Duodenal mucosa (tissue), 2 donors: ENCODE measurements around the gene PAGE1.
"Not testable (repeated sequence)": the region's sequence is repeated elsewhere in the genome, so short reads cannot be mapped to it uniquely, and the experiment has no call there.

Source experiments
- H3K27ac ChIP-seq: one replicate; pipeline ENCODE4 v1.7.0; 2013; ENCODE audit warnings: low read depth, low read length
- H3K27me3 ChIP-seq, 2 donors: one replicate each; pipeline ENCODE4 v1.7.0; 2013; ENCODE audit warnings: low read length in 2 of 2, control low read depth in 1 of 2; ENCODE audit not compliant: insufficient read depth in 2 of 2, control insufficient read depth in 1 of 2
- H3K36me3 ChIP-seq, 2 donors: one replicate each; pipeline ENCODE4 v1.7.0; 2013; ENCODE audit warnings: low read length in 2 of 2, control low read depth in 1 of 2; ENCODE audit not compliant: insufficient read depth in 2 of 2, control insufficient read depth in 1 of 2
- H3K4me1 ChIP-seq, 2 donors: one replicate each; pipeline ENCODE4 v1.7.0; 2013; ENCODE audit warnings: low read length in 2 of 2, control low read depth in 1 of 2; ENCODE audit not compliant: insufficient read depth in 2 of 2, control insufficient read depth in 1 of 2
- H3K4me3 ChIP-seq, 2 donors: one replicate each; pipeline ENCODE4 v1.7.0; 2013; ENCODE audit warnings: low read length in 2 of 2, low read depth in 1 of 2
- H3K9ac ChIP-seq, 2 donors: one replicate each; pipeline ENCODE4 v1.7.0; 2013; ENCODE audit warnings: low read length in 2 of 2, low read depth in 1 of 2
- H3K9me3 ChIP-seq, 2 donors: one replicate each; pipeline ENCODE4 v1.7.0; 2013; ENCODE audit warnings: low read length in 2 of 2, control low read depth in 1 of 2; ENCODE audit not compliant: control insufficient read depth in 1 of 2

Gene PAGE1, protein sequence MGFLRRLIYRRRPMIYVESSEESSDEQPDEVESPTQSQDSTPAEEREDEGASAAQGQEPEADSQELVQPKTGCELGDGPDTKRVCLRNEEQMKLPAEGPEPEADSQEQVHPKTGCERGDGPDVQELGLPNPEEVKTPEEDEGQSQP

GRCh38 chrX:49695276-49696180 is at the start of gene PAGE1:
Gene PAGE1, minus strand, starts transcription at chrX:49695984. Its CDS starts 1,214 bp downstream, at chrX:49694770.
- no peaks in the 10 kb centered on the region for H3K9me3 ChIP-seq
- no peaks in the 10 kb centered on the region for H3K36me3 ChIP-seq
- H3K4me1 ChIP-seq: no peaks in the 10 kb centered on the region
- H3K4me3 ChIP-seq: no peak within 1 kb of the TSS
- H3K9ac ChIP-seq: no peak within 1 kb of the TSS
- H3K27me3 ChIP-seq: no peaks in the 10 kb centered on the region
- no peak within 1 kb of the TSS for H3K27ac ChIP-seq

DNA sequence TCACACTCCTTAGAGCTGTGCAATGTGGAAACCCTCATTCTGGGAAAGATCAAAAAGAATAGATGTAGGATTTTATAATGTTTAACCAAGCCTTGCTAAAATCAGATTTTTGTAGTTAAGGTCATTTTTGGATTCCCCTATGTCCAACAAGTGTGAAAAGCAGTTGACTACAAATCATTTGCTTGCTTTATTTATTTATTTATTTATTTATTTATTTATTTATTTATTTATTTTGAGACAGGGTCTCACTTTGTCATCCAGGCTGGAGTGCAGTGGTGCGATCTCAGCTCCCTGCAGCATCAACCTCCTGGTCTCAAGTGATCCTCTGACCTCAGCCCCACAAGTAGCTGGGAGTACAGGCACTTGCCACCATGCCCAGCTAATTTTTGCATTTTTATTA is 45.7 kb upstream of the PAGE1 start:
- H3K27ac ChIP-seq, H3K36me3 ChIP-seq, H3K4me3 ChIP-seq, H3K4me1 ChIP-seq, H3K27me3 ChIP-seq, H3K9me3 ChIP-seq, H3K9ac ChIP-seq: not testable (repeated sequence)

DNA sequence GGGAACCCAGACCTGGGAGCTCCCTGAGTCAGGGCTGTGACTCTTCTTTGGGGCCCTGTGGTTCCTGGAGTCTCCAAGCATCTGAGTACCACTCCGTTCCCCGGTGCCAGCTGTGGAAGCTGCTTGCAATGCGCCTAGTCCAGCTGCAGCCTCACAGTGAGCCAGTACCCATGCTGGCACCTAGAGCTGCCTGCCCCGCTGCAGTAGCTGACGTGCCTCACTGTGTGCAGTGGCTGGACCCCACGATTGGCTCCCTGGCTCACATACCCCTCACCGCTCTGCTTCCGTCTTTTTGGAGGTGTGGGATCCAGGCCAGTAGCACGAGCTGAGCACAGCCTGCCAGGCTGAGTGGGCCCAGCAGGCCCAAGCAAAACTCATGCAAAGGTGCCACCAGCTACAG is 32.1 kb upstream of the PAGE1 start:
- Histone ChIP-seq H3K9ac (no peak overlapping the region), H3K27me3 (no peaks in the 10 kb centered on the region), H3K4me1 (no peaks in the 10 kb centered on the region), H3K27ac (no peak overlapping the region), H3K4me3 (no peak overlapping the region), H3K36me3 (no peaks in the 10 kb centered on the region), H3K9me3 (no peaks in the 10 kb centered on the region)

DNA sequence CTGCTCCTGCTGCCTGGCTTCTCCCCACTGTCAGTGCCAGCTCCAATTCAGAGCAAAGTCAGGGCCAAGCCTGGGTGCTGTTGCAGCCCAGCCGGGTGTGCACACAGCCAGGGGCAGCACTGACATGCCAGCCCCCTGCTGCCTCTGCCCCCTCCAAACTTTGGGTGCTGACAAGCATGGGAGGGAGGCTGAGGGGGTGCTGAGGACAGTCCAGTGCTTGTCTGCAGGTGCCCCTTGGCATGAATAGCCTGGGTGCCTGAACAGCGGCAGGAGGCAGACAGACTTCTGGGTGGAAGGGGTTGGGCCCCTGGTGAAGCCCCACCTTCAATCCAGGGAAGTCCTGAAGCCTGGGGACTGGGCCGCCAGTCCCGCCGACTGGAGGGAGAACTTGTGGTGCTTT is 31.2 kb upstream of the PAGE1 start:
- no peaks in the 10 kb centered on the region for H3K27me3 ChIP-seq
- H3K27ac ChIP-seq: no peak overlapping the region
- no peaks in the 10 kb centered on the region for H3K36me3 ChIP-seq
- H3K4me3 ChIP-seq: no peak overlapping the region
- no peaks in the 10 kb centered on the region for H3K9me3 ChIP-seq
- H3K9ac ChIP-seq: no peak overlapping the region
- H3K4me1 ChIP-seq: no peaks in the 10 kb centered on the region

GRCh38 chrX:49725923-49726904 is 30.4 kb upstream of the PAGE1 start:
- H3K4me1 ChIP-seq: no peaks in the 10 kb centered on the region
- H3K9me3 ChIP-seq: no peaks in the 10 kb centered on the region
- H3K27ac ChIP-seq: no peak overlapping the region
- no peak overlapping the region for H3K9ac ChIP-seq
- no peaks in the 10 kb centered on the region for H3K27me3 ChIP-seq
- H3K4me3 ChIP-seq: no peak overlapping the region
- no peaks in the 10 kb centered on the region for H3K36me3 ChIP-seq

- H3K4me3 ChIP-seq: no peak overlapping the region
- no peaks in the 10 kb centered on the region for H3K36me3 ChIP-seq
- no peaks in the 10 kb centered on the region for H3K9me3 ChIP-seq
- no peak overlapping the region for H3K27ac ChIP-seq
- H3K27me3 ChIP-seq: no peaks in the 10 kb centered on the region
- H3K4me1 ChIP-seq: no peaks in the 10 kb centered on the region
- no peak overlapping the region for H3K9ac ChIP-seq
Measured at GRCh38 chrX:49725401-49725800, 29.6 kb upstream of the PAGE1 start.

- not testable (repeated sequence) for H3K9me3 ChIP-seq, H3K9ac ChIP-seq, H3K4me1 ChIP-seq, H3K27me3 ChIP-seq, H3K4me3 ChIP-seq, H3K27ac ChIP-seq, H3K36me3 ChIP-seq
Measured at GRCh38 chrX:49720106-49720505, 24.3 kb upstream of the PAGE1 start.

DNA sequence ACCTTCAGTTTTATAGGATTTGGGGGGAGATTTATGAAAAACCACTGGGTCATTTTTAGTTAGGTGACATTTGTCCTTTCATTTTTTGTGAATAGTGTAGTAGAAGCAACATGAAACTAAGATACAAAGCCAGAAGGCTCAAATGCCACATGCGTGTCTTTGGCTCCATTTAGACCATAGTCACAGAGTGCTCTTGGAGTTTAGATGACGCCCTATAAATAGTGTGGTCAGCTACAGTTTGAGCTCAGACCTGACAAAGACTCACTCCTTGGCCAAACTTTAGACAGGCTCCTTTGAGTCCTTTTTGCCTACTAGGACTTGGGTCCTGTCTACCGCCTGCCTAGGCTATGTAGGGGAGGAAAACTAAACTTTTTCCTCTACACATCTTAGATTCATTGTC is 16.8 kb upstream of the PAGE1 start:
- H3K27ac ChIP-seq: no peak overlapping the region
- H3K9ac ChIP-seq: no peak overlapping the region
- H3K9me3 ChIP-seq: no peaks in the 10 kb centered on the region
- no peaks in the 10 kb centered on the region for H3K4me1 ChIP-seq
- H3K36me3 ChIP-seq: no peaks in the 10 kb centered on the region
- no peak overlapping the region for H3K4me3 ChIP-seq
- no peaks in the 10 kb centered on the region for H3K27me3 ChIP-seq

GRCh38 chrX:49710744-49711319 is 15.0 kb upstream of the PAGE1 start:
- no peaks in the 10 kb centered on the region for H3K4me1 ChIP-seq
- H3K9ac ChIP-seq: no peak overlapping the region
- H3K36me3 ChIP-seq: no peaks in the 10 kb centered on the region
- no peak overlapping the region for H3K4me3 ChIP-seq
- no peaks in the 10 kb centered on the region for H3K9me3 ChIP-seq
- no peaks in the 10 kb centered on the region for H3K27me3 ChIP-seq
- H3K27ac ChIP-seq: no peak overlapping the region
